SK-N-SH treated with all-trans-retinoic acid at 6 μM for 48 hours (cell line): ENCODE results near the gene SLC12A7.

ENCODE experiments used
- ATAC-seq: fragments of 200-7000 bp; cut with Tn5 transposase; 3 replicates; pipeline ENCODE4 v1.9.1; 2020; ENCODE audit warnings: mild to moderate bottlenecking, moderate library complexity
- ARNTL ChIP-seq: fragments of 450-650 bp; formaldehyde crosslinking; IDR thresholded peaks from 2 replicates; pipeline ENCODE4 v1.5.0; 2020; ENCODE audit warnings: low read depth, mild to moderate bottlenecking, moderate library complexity, borderline replicate concordance
- CSDC2 ChIP-seq: fragments of 250-450 bp; sonication (Bioruptor Pico); IDR thresholded peaks from 2 replicates; pipeline ENCODE4 v1.5.0; 2020; ENCODE audit warnings: mild to moderate bottlenecking, moderate library complexity
- CSRNP3 ChIP-seq: fragments of 250-450 bp; sonication (Bioruptor Pico); IDR thresholded peaks from 2 replicates; pipeline ENCODE4 v1.5.1; 2021; ENCODE audit warnings: mild to moderate bottlenecking, moderate library complexity
- ESRRG ChIP-seq: fragments of 250-450 bp; sonication (Bioruptor Pico); IDR thresholded peaks from 2 replicates; pipeline ENCODE4 v1.6.1; 2021; ENCODE audit warnings: mild to moderate bottlenecking
- GLIS3 ChIP-seq: fragments of 250-450 bp; sonication (Bioruptor Pico); IDR thresholded peaks from 2 replicates; pipeline ENCODE4 v1.5.0; 2020; ENCODE audit warnings: mild to moderate bottlenecking, moderate library complexity
- OSR1 ChIP-seq: fragments of 250-450 bp; sonication (Bioruptor Pico); IDR thresholded peaks from 2 replicates; pipeline ENCODE4 v1.8.0; 2022; ENCODE audit warnings: moderate library complexity, mild to moderate bottlenecking, inconsistent platforms
- POU6F1 ChIP-seq: fragments of 250-450 bp; sonication (Bioruptor Pico); IDR thresholded peaks from 2 replicates; pipeline ENCODE4 v1.8.0; 2021; ENCODE audit warnings: low read depth, mild to moderate bottlenecking, moderate library complexity, borderline replicate concordance
- PPARA ChIP-seq: fragments of 250-450 bp; sonication (Bioruptor Pico); IDR thresholded peaks from 2 replicates; pipeline ENCODE4 v1.5.0; 2020; ENCODE audit warnings: mild to moderate bottlenecking, borderline replicate concordance
- RARB ChIP-seq: fragments of 250-450 bp; sonication (Bioruptor Pico); IDR thresholded peaks from 2 replicates; pipeline ENCODE4 v1.8.0; 2021; ENCODE audit warnings: mild to moderate bottlenecking, moderate library complexity
- SNAI2 ChIP-seq: fragments of 250-450 bp; sonication (Bioruptor Pico); IDR thresholded peaks from 2 replicates; pipeline ENCODE4 v1.5.0; 2020; ENCODE audit warnings: mild to moderate bottlenecking, moderate library complexity
- TOX ChIP-seq: fragments of 250-450 bp; sonication (Bioruptor Pico); IDR thresholded peaks from 2 replicates; pipeline ENCODE4 v1.8.0; 2021; ENCODE audit warnings: mild to moderate bottlenecking, moderate library complexity, borderline replicate concordance
- ZC3H10 ChIP-seq: fragments of 250-450 bp; sonication (Bioruptor Pico); IDR thresholded peaks from 2 replicates; pipeline ENCODE4 v1.5.1; 2021; ENCODE audit warnings: mild to moderate bottlenecking, moderate library complexity
- ZFP3 ChIP-seq: fragments of 250-450 bp; sonication (Bioruptor Pico); IDR thresholded peaks from 2 replicates; pipeline ENCODE4 v1.5.0; 2020; ENCODE audit warnings: mild to moderate bottlenecking, moderate library complexity
- ZFP30 ChIP-seq: fragments of 450-650 bp; formaldehyde crosslinking; IDR thresholded peaks from 2 replicates; pipeline ENCODE4 v1.5.0; 2022; ENCODE audit warnings: mild to moderate bottlenecking, moderate library complexity
- ZNF565 ChIP-seq: fragments of 450-650 bp; formaldehyde crosslinking; conservative IDR thresholded peaks from 2 replicates; pipeline ENCODE4 v1.5.0; 2020; ENCODE audit warnings: low read depth, mild to moderate bottlenecking, moderate library complexity
- ZNF70 ChIP-seq: fragments of 450-650 bp; formaldehyde crosslinking; IDR thresholded peaks from 2 replicates; pipeline ENCODE4 v1.5.0; 2020; ENCODE audit warnings: mild to moderate bottlenecking, moderate library complexity
- TF ChIP-seq, protein P1 (sequence below): fragments of 250-450 bp; sonication (Bioruptor Pico); IDR thresholded peaks from 2 replicates; pipeline ENCODE4 v1.5.1; 2020; ENCODE audit warnings: low read depth, mild to moderate bottlenecking, moderate library complexity
- TF ChIP-seq, protein P2 (sequence below): fragments of 250-450 bp; sonication (Bioruptor Pico); IDR thresholded peaks from 2 replicates; pipeline ENCODE4 v1.5.0; 2020; ENCODE audit warnings: mild to moderate bottlenecking, moderate library complexity

SLC12A7 gene

DNA sequence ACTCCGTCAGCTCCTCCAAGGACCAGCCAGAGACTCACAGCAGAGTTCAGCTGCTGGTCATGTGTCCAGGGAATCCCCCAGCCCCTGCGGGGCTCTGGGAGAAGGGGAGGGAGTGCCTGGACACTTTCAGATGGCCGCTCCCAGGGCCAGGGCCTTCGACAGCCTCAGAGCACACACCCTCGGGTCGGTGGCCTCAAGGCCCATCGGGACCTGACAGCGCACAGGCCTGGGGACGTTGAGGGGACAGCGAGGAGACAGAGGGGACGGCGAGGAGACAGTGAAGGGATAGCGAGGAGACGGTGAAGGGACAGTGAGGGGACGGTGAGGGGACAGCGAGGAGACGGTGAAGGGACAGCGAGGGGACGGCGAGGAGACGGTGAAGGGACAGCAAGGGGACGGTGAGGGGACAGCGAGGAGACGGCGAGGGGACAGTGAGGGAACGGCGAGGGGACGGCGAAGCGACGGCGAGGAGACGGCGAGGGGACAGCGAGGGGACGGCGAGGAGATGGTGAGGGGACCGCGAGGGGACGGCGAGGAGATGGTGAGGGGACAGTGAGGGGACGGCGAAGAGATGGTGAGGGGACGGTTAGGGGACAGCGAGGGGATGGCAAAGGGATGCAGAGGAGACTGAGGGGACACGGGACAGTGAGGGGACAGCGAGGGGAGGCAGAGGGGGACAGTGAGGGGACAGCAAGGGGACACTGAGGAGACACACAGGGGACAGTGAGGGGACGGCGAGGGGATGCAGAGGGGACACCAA is 47.3 kb downstream of the SLC12A7 start:
- ATAC-seq, result no peak
- no peak for TF ChIP-seq CSRNP3 (CRISPR knock-in tag)

GRCh38 chr5:1063661-1064382 is 48.0 kb downstream of the SLC12A7 start:
- TF ChIP-seq, protein P1, sequence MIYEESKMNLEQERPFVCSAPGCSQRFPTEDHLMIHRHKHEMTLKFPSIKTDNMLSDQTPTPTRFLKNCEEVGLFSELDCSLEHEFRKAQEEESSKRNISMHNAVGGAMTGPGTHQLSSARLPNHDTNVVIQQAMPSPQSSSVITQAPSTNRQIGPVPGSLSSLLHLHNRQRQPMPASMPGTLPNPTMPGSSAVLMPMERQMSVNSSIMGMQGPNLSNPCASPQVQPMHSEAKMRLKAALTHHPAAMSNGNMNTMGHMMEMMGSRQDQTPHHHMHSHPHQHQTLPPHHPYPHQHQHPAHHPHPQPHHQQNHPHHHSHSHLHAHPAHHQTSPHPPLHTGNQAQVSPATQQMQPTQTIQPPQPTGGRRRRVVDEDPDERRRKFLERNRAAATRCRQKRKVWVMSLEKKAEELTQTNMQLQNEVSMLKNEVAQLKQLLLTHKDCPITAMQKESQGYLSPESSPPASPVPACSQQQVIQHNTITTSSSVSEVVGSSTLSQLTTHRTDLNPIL (CRISPR knock-in tag), result no peak
- TF ChIP-seq ZFP30, result no peak
- TF ChIP-seq TOX (CRISPR knock-in tag), result no peak
- no peak for TF ChIP-seq POU6F1 (CRISPR knock-in tag)
- TF ChIP-seq, all 23 proteins: peak for 0
- no peak for ATAC-seq

GRCh38 chr5:1062761-1063568 is 48.9 kb downstream of the SLC12A7 start:
- no peak for TF ChIP-seq ARNTL (CRISPR knock-in tag)
- no peak for TF ChIP-seq GLIS3 (CRISPR knock-in tag)
- no peak for TF ChIP-seq CSDC2 (CRISPR knock-in tag)
- no peak for TF ChIP-seq PPARA (CRISPR knock-in tag)
- no peak for TF ChIP-seq CSRNP3 (CRISPR knock-in tag)
- no peak for TF ChIP-seq ZNF565 (CRISPR knock-in tag)
- no peak for TF ChIP-seq RARB
- no peak for TF ChIP-seq ZC3H10 (CRISPR knock-in tag)
- no peak for TF ChIP-seq ESRRG
- TF ChIP-seq ZNF70 (CRISPR knock-in tag), result no peak
- TF ChIP-seq ZFP3 (CRISPR knock-in tag), result no peak
- no peak for TF ChIP-seq POU6F1 (CRISPR knock-in tag)
- no peak for TF ChIP-seq TOX (CRISPR knock-in tag)
- TF ChIP-seq, all 23 proteins: peak for 0
- no peak for ATAC-seq

DNA sequence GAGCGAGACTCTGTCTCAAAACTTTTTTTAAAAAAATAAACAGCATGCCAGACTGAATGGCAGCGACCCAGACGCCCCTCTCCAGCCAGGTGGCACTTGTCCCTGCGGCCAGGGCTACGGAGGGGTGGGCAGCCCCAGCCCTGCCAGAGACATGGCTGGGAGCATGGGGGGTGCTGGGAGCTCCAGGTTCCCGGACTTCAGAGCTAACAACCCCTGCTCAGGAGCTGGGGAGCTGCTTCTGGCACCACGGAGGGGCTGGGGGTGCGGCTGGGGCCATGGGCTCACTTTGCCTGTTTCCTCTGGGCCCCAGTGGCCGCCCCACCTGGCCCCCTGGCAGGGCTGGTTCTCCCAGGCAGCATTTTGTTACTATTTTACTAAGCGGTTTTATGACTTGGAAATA is 49.9 kb downstream of the SLC12A7 start:
- no peak for ATAC-seq
- no peak for TF ChIP-seq GLIS3 (CRISPR knock-in tag)
- no peak for TF ChIP-seq OSR1 (CRISPR knock-in tag)
- no peak for TF ChIP-seq ZFP30
- TF ChIP-seq POU6F1 (CRISPR knock-in tag), result no peak
- no peak for TF ChIP-seq ZNF70 (CRISPR knock-in tag)
- no peak for TF ChIP-seq ESRRG
- TF ChIP-seq, protein P2, sequence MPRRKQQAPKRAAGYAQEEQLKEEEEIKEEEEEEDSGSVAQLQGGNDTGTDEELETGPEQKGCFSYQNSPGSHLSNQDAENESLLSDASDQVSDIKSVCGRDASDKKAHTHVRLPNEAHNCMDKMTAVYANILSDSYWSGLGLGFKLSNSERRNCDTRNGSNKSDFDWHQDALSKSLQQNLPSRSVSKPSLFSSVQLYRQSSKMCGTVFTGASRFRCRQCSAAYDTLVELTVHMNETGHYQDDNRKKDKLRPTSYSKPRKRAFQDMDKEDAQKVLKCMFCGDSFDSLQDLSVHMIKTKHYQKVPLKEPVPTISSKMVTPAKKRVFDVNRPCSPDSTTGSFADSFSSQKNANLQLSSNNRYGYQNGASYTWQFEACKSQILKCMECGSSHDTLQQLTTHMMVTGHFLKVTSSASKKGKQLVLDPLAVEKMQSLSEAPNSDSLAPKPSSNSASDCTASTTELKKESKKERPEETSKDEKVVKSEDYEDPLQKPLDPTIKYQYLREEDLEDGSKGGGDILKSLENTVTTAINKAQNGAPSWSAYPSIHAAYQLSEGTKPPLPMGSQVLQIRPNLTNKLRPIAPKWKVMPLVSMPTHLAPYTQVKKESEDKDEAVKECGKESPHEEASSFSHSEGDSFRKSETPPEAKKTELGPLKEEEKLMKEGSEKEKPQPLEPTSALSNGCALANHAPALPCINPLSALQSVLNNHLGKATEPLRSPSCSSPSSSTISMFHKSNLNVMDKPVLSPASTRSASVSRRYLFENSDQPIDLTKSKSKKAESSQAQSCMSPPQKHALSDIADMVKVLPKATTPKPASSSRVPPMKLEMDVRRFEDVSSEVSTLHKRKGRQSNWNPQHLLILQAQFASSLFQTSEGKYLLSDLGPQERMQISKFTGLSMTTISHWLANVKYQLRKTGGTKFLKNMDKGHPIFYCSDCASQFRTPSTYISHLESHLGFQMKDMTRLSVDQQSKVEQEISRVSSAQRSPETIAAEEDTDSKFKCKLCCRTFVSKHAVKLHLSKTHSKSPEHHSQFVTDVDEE (CRISPR knock-in tag), result no peak
- no peak for TF ChIP-seq TOX (CRISPR knock-in tag)
- TF ChIP-seq RARB, result no peak
- TF ChIP-seq CSDC2 (CRISPR knock-in tag), result no peak
- no peak for TF ChIP-seq ZFP3 (CRISPR knock-in tag)
- TF ChIP-seq SNAI2 (CRISPR knock-in tag), result no peak
- no peak for TF ChIP-seq ZC3H10 (CRISPR knock-in tag)
- no peak for TF ChIP-seq PPARA (CRISPR knock-in tag)
